Stimulated activated CD8-positive, alpha-beta memory T cell treated with anti-CD3 and anti-CD28 coated beads, Interleukin-12 subunit alpha, Interleukin-12 subunit beta, amount 100 ng/mL, for 4 hours (primary cell): ENCODE measurements around the gene ZNF182.
"Not testable (repeated sequence)": the region's sequence is repeated elsewhere in the genome, so short reads cannot be mapped to it uniquely, and the experiment has no call there.

Experiments
- DNase-seq: peaks from one replicate; pipeline ENCODE4 v3.0.0-alpha.2; 2020; ENCODE audit warnings: low read depth

The ZNF182 gene

DNA sequence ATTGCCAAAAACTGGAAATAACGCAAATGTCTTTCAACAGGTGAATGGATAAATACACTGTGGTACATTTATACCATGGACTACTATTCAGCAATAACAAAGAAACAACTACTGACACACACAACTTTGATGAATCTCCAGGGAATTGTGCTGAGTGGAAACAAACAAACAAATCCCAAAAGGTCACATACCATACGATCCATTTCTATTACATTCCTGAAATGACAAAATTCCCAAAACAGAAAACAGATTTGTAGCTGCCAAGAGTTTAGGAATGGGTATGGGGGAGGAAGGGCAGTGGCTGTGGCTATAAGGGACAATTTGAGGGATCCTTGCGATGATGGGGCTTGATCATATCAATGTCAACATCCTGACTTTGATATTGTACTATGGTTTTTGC is 2.5 kb downstream of the ZNF182 start:
- DNase-seq, result no peak

GRCh38 chrX:47992669-47993068 is 11.1 kb downstream of the ZNF182 start:
- DNase-seq, result no peak

- no peak for DNase-seq
Measured at GRCh38 chrX:47992095-47992380, 11.8 kb downstream of the ZNF182 start.

DNA sequence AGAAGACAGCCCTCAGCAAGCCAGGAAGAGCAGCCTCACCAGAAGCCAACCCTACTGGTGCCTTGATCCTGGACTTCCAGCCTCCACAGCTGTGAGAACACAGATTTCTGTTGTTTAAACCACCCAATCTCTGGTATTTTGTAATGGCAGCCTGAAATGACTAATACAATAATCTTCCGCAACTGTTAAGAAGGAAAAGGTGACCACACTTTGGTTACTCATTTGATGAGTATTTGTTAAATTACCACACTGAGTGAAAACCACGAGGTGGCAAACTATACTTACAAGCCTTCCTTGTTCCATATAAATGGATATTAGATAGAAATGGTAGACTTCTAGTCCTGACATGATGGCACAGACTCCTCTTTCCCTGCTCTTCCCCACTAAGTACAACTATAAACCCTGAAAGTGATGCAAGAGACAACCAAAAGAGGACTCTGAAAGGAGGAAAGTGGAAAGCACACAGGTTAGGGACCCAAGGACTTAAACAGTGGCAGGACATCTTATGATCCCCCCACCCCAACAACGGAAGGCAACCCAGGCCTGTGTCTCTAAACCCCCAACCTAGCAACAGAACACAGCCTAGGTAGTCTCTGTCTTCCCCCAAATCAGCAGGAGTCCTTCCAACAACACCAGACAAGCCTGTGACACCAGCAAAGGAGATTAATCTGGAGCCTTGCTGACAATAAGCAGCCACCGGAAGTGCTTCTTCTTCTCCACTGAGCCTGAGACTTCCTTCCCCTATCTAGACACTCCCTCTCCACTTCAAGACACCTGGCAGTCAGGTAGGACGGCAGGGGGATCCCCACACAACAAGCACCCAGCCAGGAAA is 12.3 kb downstream of the ZNF182 start:
- no peak for DNase-seq

DNA sequence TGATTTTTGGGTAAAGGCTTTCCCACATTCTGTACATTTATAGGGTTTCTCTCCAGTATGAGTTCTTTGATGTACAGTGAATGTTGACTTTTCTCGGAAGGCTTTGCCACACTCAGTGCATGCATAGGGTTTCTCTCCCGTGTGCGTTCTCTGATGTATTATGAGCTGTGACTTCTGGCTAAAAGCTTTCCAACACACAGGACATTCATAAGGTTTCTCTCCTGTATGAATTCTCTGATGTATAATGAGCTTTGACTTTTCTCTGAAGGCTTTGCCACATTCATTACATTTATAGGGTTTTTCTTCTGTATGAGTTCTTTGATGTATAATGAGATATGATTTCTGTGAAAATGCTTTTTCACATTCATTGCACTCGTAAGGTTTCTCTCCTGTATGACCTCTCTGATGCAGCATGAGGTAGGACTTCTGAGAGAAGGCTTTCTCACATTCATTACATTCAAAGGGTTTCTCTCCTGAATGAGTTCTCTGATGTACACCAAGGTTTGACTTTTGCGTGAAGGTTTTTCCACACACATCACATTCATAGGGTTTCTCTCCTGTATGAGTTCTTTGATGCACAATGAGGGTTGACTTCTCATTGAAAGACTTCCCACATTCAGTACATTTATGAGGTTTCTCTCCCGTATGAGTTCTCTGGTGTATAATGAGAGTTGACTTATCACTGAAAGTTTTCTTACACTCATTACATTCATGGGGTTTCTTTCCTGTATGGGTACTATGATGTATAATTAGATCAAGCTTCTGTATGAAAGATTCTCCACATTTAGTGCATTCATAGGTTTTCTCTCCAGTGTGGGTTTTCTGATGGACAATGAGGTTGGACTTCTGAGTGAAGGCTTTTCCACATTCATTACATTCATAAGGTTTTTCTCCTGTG is 27.3 kb downstream of the ZNF182 start:
- DNase-seq, result no peak

DNA sequence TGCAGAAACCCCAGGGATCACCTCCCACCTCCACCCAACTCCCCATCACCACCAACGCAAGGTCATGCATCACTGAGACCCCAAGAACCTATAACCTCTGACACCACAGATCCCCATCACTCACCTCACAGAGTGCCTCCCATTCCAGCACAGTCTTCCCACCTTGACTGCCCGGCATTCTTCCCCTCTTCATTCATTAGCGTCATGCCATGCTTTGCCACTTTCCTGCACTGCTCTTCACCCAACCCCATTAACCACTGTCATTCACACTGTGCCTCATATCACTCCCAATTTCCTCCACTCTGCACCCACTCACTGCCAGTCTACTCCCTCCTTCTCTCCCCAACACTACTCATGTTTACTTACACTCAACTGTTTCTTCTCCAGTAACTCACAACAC is 30.6 kb downstream of the ZNF182 start:
- DNase-seq, result no peak

DNA sequence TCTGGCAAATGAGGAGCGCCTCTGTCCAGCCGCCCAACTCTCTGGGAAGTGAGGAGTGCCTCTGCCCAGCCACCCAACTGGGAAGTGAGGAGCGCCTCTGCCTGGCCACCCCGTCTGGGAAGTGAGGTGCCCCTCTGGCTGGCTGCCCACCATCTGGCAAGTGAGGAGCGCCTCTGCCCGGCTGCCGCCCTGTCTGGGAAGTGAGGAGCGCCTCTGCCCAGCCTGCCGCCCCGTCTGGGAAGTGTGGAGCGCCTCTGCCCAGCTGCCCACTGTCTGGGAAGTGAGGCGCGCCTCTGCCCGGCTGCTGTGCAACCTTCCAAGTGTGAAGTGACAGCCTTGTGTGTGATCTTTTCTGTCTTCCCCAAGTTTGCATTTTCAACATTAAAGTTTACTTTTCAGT is 38.3 kb downstream of the ZNF182 start:
- DNase-seq, result not testable (repeated sequence)

DNA sequence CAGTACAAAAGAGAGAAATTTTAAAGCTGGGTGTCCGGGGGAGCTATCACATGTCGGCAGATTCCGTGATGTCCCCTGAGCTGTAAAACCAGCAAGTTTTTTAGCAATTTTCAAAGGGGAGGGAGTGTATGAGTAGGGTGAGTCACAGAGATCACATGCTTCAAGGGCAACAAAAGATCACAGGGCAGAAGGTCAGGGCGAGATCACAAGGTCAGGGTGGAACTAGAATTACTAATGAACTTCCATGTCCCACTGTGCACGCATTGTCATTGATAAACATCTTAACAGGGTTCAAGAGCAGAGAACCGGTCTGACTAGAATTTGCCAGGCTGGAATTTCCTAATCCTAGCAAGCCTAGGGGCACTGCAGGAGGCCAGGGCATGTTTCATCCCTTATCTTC is 42.0 kb downstream of the ZNF182 start:
- DNase-seq, result not testable (repeated sequence)

DNA sequence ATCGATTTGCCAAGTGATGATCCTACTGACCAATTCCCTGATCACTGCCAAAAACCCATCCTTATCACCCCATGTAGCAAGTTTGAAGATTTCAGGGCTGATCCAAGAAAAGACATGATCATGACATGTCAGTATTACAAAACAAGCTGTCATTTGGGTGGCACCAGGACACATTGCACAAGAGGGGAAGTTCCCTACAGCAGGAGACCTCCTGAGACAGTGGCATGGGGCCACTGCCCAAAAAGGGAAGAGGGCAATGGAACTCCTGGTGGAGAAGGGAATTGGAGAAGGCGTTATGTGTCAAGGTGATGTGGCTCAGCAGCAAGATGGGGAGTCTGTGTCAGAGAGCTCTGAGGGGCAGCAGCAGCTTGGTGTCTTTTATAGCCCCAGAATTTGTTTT is 43.4 kb downstream of the ZNF182 start:
- DNase-seq, result no peak

GRCh38 chrX:47958761-47959342 is 44.9 kb downstream of the ZNF182 start:
- no peak for DNase-seq

DNA sequence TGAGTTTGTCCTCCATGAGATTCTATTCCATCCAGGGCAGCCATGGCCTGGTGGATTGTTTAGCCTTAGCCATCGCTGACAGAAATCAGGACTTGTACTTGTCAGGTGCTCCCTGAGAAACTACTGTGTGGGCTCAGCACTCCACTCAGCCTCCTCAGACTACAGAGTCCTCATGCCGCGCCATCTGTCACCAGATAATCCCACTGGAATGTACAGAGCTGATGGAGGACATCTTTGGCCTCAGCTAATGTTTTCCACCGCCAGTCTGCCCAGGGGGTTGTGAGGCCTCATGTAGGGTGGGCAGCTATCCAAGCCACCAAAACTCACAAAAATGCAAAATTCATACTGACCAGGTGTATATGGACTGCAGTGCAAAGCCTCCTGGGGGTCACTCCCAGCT is 45.6 kb downstream of the ZNF182 start:
- not testable (repeated sequence) for DNase-seq

GRCh38 chrX:47956016-47956415 is 47.8 kb downstream of the ZNF182 start:
- no peak for DNase-seq

- DNase-seq, result not testable (repeated sequence)
Measured at GRCh38 chrX:47955295-47955694, 48.5 kb downstream of the ZNF182 start.

DNA sequence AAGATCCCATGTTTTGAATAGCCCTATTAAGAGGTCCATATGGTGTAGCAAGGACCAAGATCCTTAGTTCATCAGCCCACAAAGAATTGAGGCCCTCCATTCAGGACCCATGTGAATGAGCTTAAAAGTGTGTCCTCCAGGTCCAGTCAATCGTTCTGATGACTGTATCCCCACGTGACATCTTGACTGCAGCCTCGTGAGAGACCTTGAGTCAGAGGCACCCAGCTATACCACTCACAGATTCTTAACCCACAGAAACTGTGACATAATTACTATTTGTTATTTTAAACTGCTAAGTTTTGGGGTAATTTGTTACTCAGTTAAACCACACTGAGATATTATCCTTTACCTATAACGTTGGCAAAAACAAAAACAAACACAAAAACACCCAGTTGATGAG is 62.4 kb downstream of the ZNF182 start:
- DNase-seq, result no peak

- DNase-seq, result no peak
Measured at GRCh38 chrX:47940448-47940847, 63.3 kb downstream of the ZNF182 start.

- DNase-seq, result no peak
Measured at GRCh38 chrX:47936940-47937317, 66.9 kb downstream of the ZNF182 start.

- no peak for DNase-seq
Measured at GRCh38 chrX:47936224-47936939, 67.4 kb downstream of the ZNF182 start.

- DNase-seq, result no peak
Measured at GRCh38 chrX:47933946-47934345, 69.8 kb downstream of the ZNF182 start.

DNA sequence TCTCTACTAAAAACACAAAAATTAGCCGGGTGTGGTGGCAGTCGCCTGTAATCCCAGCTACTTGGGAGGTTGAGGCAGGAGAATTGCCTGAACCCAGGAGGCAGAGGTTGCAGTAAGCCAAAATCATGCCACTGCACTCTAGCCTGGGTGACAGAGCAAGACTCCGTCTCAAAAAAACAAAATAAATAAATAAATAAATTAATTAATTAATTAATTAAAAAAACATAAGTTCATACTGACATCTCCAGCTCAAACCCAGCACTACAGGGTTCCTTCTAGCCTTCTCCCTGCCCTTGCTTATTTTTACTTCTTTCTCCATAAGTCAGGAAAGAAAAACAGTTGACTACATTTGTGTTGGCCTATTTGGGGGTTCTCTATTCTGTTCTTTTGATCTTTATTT is 71.8 kb downstream of the ZNF182 start:
- DNase-seq, result not testable (repeated sequence)

GRCh38 chrX:47927212-47927611 is 76.6 kb downstream of the ZNF182 start:
- no peak for DNase-seq
